SK-N-SH (cell line): ENCODE data around the gene DNAJC15. TPM values are rescaled to one million over a fixed set of nuclear protein-coding genes. Genes with fewer than 3 reads are reported as not detected.
"Not testable (repeated sequence)": the region's sequence is repeated elsewhere in the genome, so short reads cannot be mapped to it uniquely, and the experiment has no call there.

Source experiments
- CTCF ChIA-PET: fragments of 300-600, 350-600 bp; formaldehyde crosslinking; extraction: SDS; loops from one replicate; lab custom pipeline; 2021; lab: Yijun Ruan, JAX
- POLR2A ChIA-PET: fragments of 350-600 bp; sonication (Branson Sonifier 250); formaldehyde crosslinking; extraction: SDS; loops from one replicate; lab custom pipeline; 2020; ENCODE audit warnings: antibody characterized with exemption, inconsistent platforms; lab: Yijun Ruan, JAX
- DNase-seq: peaks from one replicate; pipeline ENCODE4 v3.0.0; 2012
- H2AFZ ChIP-seq: fragments of 200-600 bp; sonication (generic); 2 replicates; pipeline ENCODE4 v1.8.1; 2016; ENCODE audit warnings: antibody characterized with exemption, mild to moderate bottlenecking, low read depth
- H3F3A ChIP-seq: fragments of 200-600 bp; sonication (generic); replicated peaks from 2 replicates; pipeline ENCODE3; 2016; ENCODE audit warnings: antibody characterized with exemption, mild to moderate bottlenecking; ENCODE audit not compliant: insufficient read depth
- H3K27ac ChIP-seq, 2 experiments: fragments of 200-500 bp in 1 of 2; fragments of 200-600 bp in 1 of 2; sonication (Bioruptor generic) in 1 of 2; sonication (generic), shearing (Covaris generic) in 1 of 2; 2 replicates each; pipeline versions ENCODE4 v1.5.1 to v1.6.1; 2014 to 2016; ENCODE audit warnings: low read depth in 2 of 2, inconsistent platforms in 1 of 2, low read length in 1 of 2, mild to moderate bottlenecking in 1 of 2, mixed read lengths in 1 of 2
- H3K27me3 ChIP-seq: fragments of 200-600 bp; sonication (generic), shearing (Covaris generic); 2 replicates; pipeline ENCODE4 v1.6.1; 2016; ENCODE audit warnings: mixed run types; ENCODE audit not compliant: insufficient read depth
- H3K36me3 ChIP-seq, 2 experiments: fragments of 200-500 bp in 1 of 2; fragments of 200-600 bp in 1 of 2; sonication (Bioruptor generic) in 1 of 2; sonication (generic) in 1 of 2; replicated peaks in 1 of 2; 2 replicates each; pipeline versions ENCODE3 to v1.5.1; 2014 to 2016; ENCODE audit warnings: low read length in 1 of 2, mild to moderate bottlenecking in 1 of 2; ENCODE audit not compliant: insufficient read depth in 2 of 2, control insufficient read depth in 1 of 2
- H3K4me1 ChIP-seq, 2 experiments: fragments of 200-500 bp in 1 of 2; fragments of 200-600 bp in 1 of 2; sonication (Bioruptor generic) in 1 of 2; sonication (generic), shearing (Covaris generic) in 1 of 2; 2 replicates each; pipeline versions ENCODE4 v1.5.1 to v1.6.1; 2014 to 2016; ENCODE audit warnings: low read depth in 1 of 2, low read length in 1 of 2, mixed run types in 1 of 2; ENCODE audit not compliant: insufficient read depth in 2 of 2, control insufficient read depth in 1 of 2
- H3K4me2 ChIP-seq: fragments of 200-600 bp; sonication (generic), shearing (Covaris generic); 2 replicates; pipeline ENCODE4 v1.6.1; 2017; ENCODE audit warnings: mixed run types
- H3K4me3 ChIP-seq, 2 experiments: fragments of 200-500 bp in 1 of 2; fragments of 200-600 bp in 1 of 2; sonication (Bioruptor generic) in 1 of 2; sonication (generic), shearing (Covaris generic) in 1 of 2; 2 replicates each; pipeline versions ENCODE4 v1.5.1 to v1.8.1; 2014 to 2016; ENCODE audit warnings: low read depth in 2 of 2, inconsistent platforms in 1 of 2, low read length in 1 of 2, mild to moderate bottlenecking in 1 of 2, mixed read lengths in 1 of 2, moderate library complexity in 1 of 2
- H3K79me2 ChIP-seq: fragments of 200-600 bp; sonication (generic); 2 replicates; pipeline ENCODE4 v1.8.1; 2017; ENCODE audit warnings: mild to moderate bottlenecking; ENCODE audit not compliant: insufficient read depth
- H3K9ac ChIP-seq: fragments of 200-600 bp; sonication (generic); 2 replicates; pipeline ENCODE4 v1.6.1; 2017; ENCODE audit warnings: mixed run types
- H3K9me2 ChIP-seq: fragments of 200-600 bp; sonication (generic); 2 replicates; pipeline ENCODE4 v1.6.1; 2017; ENCODE audit warnings: mixed run types
- H3K9me3 ChIP-seq: fragments of 200-600 bp; sonication (generic); 2 replicates; pipeline ENCODE4 v1.6.1; 2017; ENCODE audit warnings: mixed run types, mild to moderate bottlenecking, moderate library complexity
- H4K20me1 ChIP-seq: fragments of 200-600 bp; sonication (generic); 2 replicates; pipeline ENCODE4 v1.6.1; 2017; ENCODE audit warnings: mild to moderate bottlenecking, mixed run types; ENCODE audit not compliant: insufficient read depth
- EZH2phosphoT487 ChIP-seq: fragments of 200-600 bp; sonication (generic); IDR thresholded peaks from 2 replicates; pipeline ENCODE4 v1.6.1; 2017; ENCODE audit warnings: low read depth, mixed run types, mild to moderate bottlenecking, antibody characterized with exemption, moderate library complexity, borderline replicate concordance
- FOXJ3 ChIP-seq: sonication (generic); formaldehyde crosslinking; IDR thresholded peaks from 2 replicates; pipeline ENCODE4 v1.5.1; 2020; ENCODE audit warnings: mild to moderate bottlenecking, missing genetic modification reagents
- JUND ChIP-seq: IDR thresholded peaks from 2 replicates; pipeline ENCODE4 v1.4.0; 2012
- POLR2AphosphoS5 ChIP-seq: IDR thresholded peaks from 2 replicates; pipeline ENCODE4 v1.6.1; 2012; ENCODE audit warnings: low read depth, low read length
- RCOR1 ChIP-seq: fragments of 150-350 bp; IDR thresholded peaks from 2 replicates; pipeline ENCODE4 v1.6.1; 2017; ENCODE audit warnings: antibody characterized with exemption, low read length
- RFX5 ChIP-seq: IDR thresholded peaks from 2 replicates; pipeline ENCODE4 v1.6.1; 2012; ENCODE audit warnings: mild to moderate bottlenecking, improper control_type of control experiment, low read length
- SIN3A ChIP-seq: IDR thresholded peaks from 2 replicates; pipeline ENCODE4 v1.6.1; 2012; ENCODE audit warnings: low read depth, mild to moderate bottlenecking, low read length, moderate library complexity, borderline replicate concordance
- SMC3 ChIP-seq: IDR thresholded peaks from 2 replicates; pipeline ENCODE4 v1.6.1; 2012; ENCODE audit warnings: low read depth, low read length, improper control_type of control experiment
- WGBS: methylation state at CpG from one replicate; pipeline ENCODE4 v1.1.6; 2017; ENCODE audit warnings: low lambda C conversion rate; 5-methylcytosine and 5-hydroxymethylcytosine counted together
- polyA plus RNA-seq, 3 experiments: library from polyadenylated mRNA; depleted of rRNA; stranded (reverse); fragments of >200 nt; gene quantifications; 2 replicates each; pipeline ENCODE4 v1.2.3, GENCODE V29; 2012
- TF ChIP-seq, protein P1 (sequence below): IDR thresholded peaks from 2 replicates; pipeline ENCODE4 v1.4.0; 2012; ENCODE audit warnings: low read depth, borderline replicate concordance

DNAJC15 gene
- polyA plus RNA-seq, 1 of the 3 experiments (the other 2 are of a cell fraction): 18.4 TPM

GRCh38 chr13:43039966-43040365 is 16.6 kb downstream of the DNAJC15 start (continued):
- no peak for TF ChIP-seq RFX5

DNA sequence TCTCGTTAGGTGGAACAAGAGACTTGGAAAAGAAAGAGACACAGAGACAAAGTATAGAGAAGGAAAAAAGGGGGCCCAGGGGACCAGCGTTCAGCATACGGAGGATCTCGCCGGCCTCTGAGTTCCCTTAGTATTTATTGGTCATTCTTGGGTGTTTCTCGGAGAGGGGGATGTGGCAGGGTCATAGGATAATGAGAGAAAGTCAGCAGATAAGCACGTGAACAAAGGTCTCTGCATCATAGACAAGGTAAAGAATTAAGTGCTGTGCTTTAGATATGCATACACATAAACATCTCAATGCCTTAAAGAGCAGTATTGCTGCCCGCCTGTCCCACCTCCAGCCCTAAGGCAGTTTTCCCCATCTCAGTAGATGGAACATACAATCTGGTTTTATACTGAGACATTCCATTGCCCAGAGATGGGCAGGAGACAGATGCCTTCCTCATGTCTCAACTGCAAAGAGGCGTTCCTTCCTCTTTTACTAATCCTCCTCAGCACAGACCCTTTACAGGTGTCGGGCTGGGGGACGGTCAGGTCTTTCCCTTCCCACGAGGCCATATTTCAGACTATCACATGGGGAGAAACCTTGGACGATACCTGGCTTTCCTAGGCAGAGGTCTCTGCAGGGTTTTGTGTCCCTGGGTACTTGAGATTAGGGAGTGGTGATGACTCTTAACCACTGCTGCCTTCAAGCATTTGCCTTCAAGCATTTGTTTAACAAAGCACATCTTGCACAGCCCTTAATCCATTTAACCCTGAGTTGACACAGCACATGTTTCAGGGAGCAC is 17.4 kb downstream of the DNAJC15 start:
- H3F3A ChIP-seq, H3K9ac ChIP-seq, H4K20me1 ChIP-seq, POLR2A ChIA-PET, H2AFZ ChIP-seq, H3K9me3 ChIP-seq, H3K4me2 ChIP-seq, H3K4me3 ChIP-seq, H3K4me1 ChIP-seq, H3K27ac ChIP-seq, H3K27me3 ChIP-seq, H3K9me2 ChIP-seq, H3K36me3 ChIP-seq, DNase-seq: not testable (repeated sequence)
- CTCF ChIA-PET: interaction anchor here (1.0 kb wide), 1 partner anchor 764 kb away, joined by 3 read pairs; no protein-coding TSS in a partner anchor
- 98% methylated on average over 13 of the region's 13 CpGs for WGBS
- H3K79me2 ChIP-seq: peaks cover 12% of the 10 kb centered on the region

DNA sequence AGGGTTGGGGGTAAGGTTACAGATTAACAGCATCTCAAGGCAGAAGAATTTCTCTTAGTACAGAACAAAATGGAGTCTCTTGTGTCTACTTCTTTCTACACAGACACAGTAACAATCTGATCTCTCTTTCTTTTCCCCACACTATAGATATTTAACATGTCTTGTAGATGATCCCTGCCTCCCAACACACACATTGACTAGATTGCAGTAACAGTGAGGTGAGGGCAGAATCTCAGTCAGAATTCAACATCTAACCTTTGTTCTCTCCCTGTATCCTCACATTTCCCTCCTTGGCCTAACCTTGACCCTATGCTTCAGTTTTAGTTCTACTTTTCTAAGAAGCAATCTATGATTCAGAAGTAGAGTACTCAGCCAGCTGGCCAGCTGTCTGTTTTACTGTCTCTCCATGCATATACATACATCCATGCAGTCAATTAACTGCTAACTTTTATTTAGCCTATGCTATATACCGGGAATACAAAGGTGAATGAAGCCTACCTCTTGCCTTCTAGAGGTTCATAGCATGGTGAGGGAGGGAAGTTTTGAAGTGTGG is 18.1 kb downstream of the DNAJC15 start:
- no peak for TF ChIP-seq SMC3
- no peak for TF ChIP-seq JUND
- no peak for TF ChIP-seq POLR2AphosphoS5
- no peak for TF ChIP-seq EZH2phosphoT487
- TF ChIP-seq, protein P1, sequence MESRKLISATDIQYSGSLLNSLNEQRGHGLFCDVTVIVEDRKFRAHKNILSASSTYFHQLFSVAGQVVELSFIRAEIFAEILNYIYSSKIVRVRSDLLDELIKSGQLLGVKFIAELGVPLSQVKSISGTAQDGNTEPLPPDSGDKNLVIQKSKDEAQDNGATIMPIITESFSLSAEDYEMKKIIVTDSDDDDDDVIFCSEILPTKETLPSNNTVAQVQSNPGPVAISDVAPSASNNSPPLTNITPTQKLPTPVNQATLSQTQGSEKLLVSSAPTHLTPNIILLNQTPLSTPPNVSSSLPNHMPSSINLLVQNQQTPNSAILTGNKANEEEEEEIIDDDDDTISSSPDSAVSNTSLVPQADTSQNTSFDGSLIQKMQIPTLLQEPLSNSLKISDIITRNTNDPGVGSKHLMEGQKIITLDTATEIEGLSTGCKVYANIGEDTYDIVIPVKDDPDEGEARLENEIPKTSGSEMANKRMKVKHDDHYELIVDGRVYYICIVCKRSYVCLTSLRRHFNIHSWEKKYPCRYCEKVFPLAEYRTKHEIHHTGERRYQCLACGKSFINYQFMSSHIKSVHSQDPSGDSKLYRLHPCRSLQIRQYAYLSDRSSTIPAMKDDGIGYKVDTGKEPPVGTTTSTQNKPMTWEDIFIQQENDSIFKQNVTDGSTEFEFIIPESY: no peak
- no peak for TF ChIP-seq RCOR1
- no peak for TF ChIP-seq FOXJ3
- no peak for TF ChIP-seq SIN3A
- Histone ChIP-seq H3K4me1 (no peaks in the 10 kb centered on the region; a peak in 1 of 4 replicates), H3K36me3 (no peaks in the 10 kb centered on the region), H2AFZ (no peak overlapping the region), H3K27ac (no peak overlapping the region), H3K9ac (no peak overlapping the region), H3K79me2 (peaks cover 8% of the 10 kb centered on the region), H3K4me3 (no peak overlapping the region), H3K4me2 (no peak overlapping the region), H3K27me3 (no peaks in the 10 kb centered on the region), H3K9me2 (no peaks in the 10 kb centered on the region), H3F3A (no peaks in the 10 kb centered on the region), H4K20me1 (no peaks in the 10 kb centered on the region), H3K9me3 (no peaks in the 10 kb centered on the region)
- no peak for DNase-seq
- CTCF ChIA-PET: interaction anchor here (1.0 kb wide), 1 partner anchor 763 kb away, joined by 3 read pairs; no protein-coding TSS in a partner anchor
- POLR2A ChIA-PET: no interaction called here
- 100% methylated on average over 1 of the region's 1 CpG for WGBS
